ENCODE results near the gene UMAD1.

The UMAD1 gene

DNA sequence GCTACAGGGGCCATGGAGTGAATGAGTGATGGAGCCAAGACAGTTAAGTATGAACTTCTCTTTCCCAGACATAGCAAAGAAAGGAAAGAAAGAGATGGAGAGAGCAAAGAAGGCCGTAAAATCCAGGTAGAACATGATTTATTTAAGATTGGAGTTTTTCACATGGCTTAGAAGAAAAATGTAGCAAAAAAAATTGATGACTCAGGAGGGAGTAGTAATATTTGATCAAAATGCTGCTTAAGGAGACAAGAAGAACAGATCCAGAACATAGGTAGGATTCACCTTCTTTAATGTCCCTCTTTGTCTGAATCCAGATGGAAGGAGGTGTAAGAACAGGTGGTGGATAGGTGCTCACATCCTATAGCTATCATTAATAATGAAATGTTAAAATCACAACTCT is 277.0 kb downstream of the UMAD1 start:
- DNase-seq (ENCODE audit: low read depth) = no peak
- H3K4me3 ChIP-seq (ENCODE audit: low read depth, low read length) = no peak overlapping the region
- no peak for TF ChIP-seq CTCF (IDR thresholded peaks at IDR 0.05; ENCODE audit: control insufficient read depth, extremely low read depth, insufficient read depth)

DNA sequence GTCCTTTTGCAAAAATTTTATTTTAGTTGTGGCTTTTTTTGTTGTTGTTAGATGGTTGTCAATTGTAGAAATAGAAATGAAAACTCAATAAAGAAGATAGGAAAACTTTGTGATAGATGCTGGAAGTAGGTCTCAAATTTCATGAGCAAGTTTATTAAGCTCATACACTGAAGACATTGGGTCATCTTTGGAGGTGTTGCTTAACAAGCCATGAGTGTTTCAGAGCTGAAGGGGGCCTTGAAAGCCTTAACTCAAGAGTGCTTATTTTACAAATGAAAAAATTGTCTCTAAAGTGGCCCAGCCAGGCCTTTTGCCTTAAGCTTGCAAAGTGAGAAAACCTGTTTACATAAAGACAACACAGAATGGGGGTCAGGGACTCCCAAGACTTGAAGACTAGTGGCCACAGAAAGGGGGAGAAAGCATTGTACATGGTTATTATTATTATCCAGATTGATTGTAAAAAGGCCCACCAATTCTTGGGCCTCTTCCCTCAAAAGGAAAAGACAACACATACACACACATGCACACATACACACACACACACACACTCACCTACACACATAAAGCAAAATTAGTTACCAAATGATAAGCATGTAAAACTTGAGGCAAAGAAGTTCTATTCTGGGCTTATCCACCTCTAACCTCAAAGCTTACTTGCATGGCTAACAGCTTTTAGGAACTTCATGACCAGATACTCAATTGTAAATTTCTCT is 278.3 kb downstream of the UMAD1 start:
- DNase-seq (ENCODE audit: low read depth) = no peak
- no peak overlapping the region for H3K4me3 ChIP-seq (ENCODE audit: low read depth, low read length)
- TF ChIP-seq CTCF (IDR thresholded peaks at IDR 0.05; ENCODE audit: control insufficient read depth, extremely low read depth, insufficient read depth) = no peak

GRCh38 chr7:7919449-7919945 is 278.9 kb downstream of the UMAD1 start:
- H3K4me3 ChIP-seq (ENCODE audit: low read depth, low read length) = no peak overlapping the region
- no peak for DNase-seq (ENCODE audit: low read depth)
- no peak for TF ChIP-seq CTCF (IDR thresholded peaks at IDR 0.05; ENCODE audit: control insufficient read depth, extremely low read depth, insufficient read depth)

DNA sequence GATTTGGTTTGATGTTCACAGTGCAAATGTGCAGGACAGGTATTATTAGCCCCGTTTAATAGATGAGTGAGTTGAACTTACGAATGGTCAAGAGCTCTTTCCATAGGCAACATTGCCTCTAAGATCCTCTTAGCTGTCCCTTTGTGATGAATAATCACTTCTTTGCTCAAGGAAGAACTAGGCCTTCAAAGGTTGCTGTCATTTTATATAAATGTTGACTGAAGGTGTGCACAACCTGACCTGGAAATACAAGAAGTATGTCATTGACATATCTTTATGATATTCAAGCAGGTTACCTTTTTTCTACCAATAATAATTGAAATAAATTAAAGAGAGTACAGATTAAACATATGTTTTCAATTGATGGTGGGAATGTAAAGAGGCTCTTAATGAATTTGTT is 279.5 kb downstream of the UMAD1 start:
- no peak for DNase-seq (ENCODE audit: low read depth)
- no peak for TF ChIP-seq CTCF (IDR thresholded peaks at IDR 0.05; ENCODE audit: control insufficient read depth, extremely low read depth, insufficient read depth)
- no peak overlapping the region for H3K4me3 ChIP-seq (ENCODE audit: low read depth, low read length)

GRCh38 chr7:7920481-7920880 is 279.9 kb downstream of the UMAD1 start:
- no peak for DNase-seq (ENCODE audit: low read depth)
- no peak for TF ChIP-seq CTCF (IDR thresholded peaks at IDR 0.05; ENCODE audit: control insufficient read depth, extremely low read depth, insufficient read depth)

DNA sequence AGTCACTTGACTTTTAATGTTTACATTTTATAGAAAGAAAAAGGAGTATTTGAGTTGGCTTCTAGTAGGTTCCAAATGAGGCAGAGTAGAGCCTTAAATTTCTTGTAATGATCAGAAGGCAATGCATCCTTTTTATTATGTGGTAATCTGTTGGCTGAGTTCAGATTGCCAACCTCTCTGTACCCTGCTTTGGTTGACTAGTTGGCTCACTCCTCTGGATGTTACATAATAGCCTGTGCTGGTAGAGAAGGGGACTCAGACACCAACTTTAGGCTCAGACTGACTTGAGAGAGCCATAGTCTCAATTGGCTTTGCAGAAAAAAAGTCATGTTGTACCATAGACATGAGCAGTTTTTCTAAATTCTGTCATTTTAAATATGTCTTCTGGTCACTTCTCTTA is 281.3 kb downstream of the UMAD1 start:
- no peak for DNase-seq (ENCODE audit: low read depth)
- TF ChIP-seq CTCF (IDR thresholded peaks at IDR 0.05; ENCODE audit: control insufficient read depth, extremely low read depth, insufficient read depth) = no peak
- H3K4me3 ChIP-seq (ENCODE audit: low read depth, low read length) = no peak overlapping the region

More at GRCh38 chr7:7920481-7920880, 279.9 kb downstream of the UMAD1 start:
- H3K4me3 ChIP-seq (ENCODE audit: low read depth, low read length) = no peak overlapping the region

Data from LNCaP clone FGC (cell line).